K562 (cell line): ENCODE measurements around the gene NDUFB10. TPM values are rescaled to one million over a fixed set of nuclear protein-coding genes. Genes with fewer than 3 reads are reported as not detected.

ENCODE experiments used
- ASH1L ChIP-seq: fragments of 450-650 bp; IDR thresholded peaks from 2 replicates; pipeline ENCODE4 v1.6.1; 2018; ENCODE audit warnings: borderline replicate concordance, mild to moderate bottlenecking, low read depth; ENCODE audit not compliant: partially characterized antibody
- ATF7 ChIP-seq: fragments of 450-650 bp; IDR thresholded peaks from 2 replicates; pipeline ENCODE4 v1.7.1; 2014; ENCODE audit warnings: mild to moderate bottlenecking, moderate library complexity
- BCOR ChIP-seq: fragments of 450-650 bp; IDR thresholded peaks from 2 replicates; pipeline ENCODE4 v1.6.1; 2016
- BRF1 ChIP-seq: IDR thresholded peaks from 3 replicates; pipeline ENCODE4 v1.6.1; 2011; ENCODE audit warnings: borderline replicate concordance, mild to moderate bottlenecking; ENCODE audit not compliant: insufficient read length; ENCODE audit errors: extremely low read depth
- CBX3 ChIP-seq, 2 experiments: IDR thresholded peaks; 1 replicate in 1 of 2; 2 replicates in 1 of 2; pipeline ENCODE4 v1.6.1; 2012; ENCODE audit warnings: inconsistent platforms in 2 of 2, low read length in 2 of 2, borderline replicate concordance in 1 of 2, control low read depth in 1 of 2
- CREM ChIP-seq: IDR thresholded peaks from 2 replicates; pipeline ENCODE4 v1.6.1; 2014; ENCODE audit warnings: antibody characterized with exemption, low read depth
- ETV1 ChIP-seq: fragments of 450-650 bp; conservative IDR thresholded peaks from 2 replicates; pipeline ENCODE4 v1.6.1; 2016; ENCODE audit warnings: missing genetic modification characterization, control low read depth, low read depth, missing compliant biosample characterization
- FOXJ2 ChIP-seq: fragments of 200-800 bp; sonication (Bioruptor generic); IDR thresholded peaks from 2 replicates; pipeline ENCODE4 v1.6.1; 2016; ENCODE audit warnings: missing genetic modification characterization, missing compliant biosample characterization
- FOXP4 ChIP-seq: sonication (generic); formaldehyde crosslinking; IDR thresholded peaks from 2 replicates; pipeline ENCODE4 v1.8.0; 2022; ENCODE audit warnings: mild to moderate bottlenecking, missing genetic modification reagents, borderline replicate concordance
- HMGXB4 ChIP-seq: sonication (generic); formaldehyde crosslinking; IDR thresholded peaks from 2 replicates; pipeline ENCODE4 v1.8.1; 2023; ENCODE audit warnings: mild to moderate bottlenecking, missing genetic modification reagents
- HNRNPUL1 ChIP-seq: fragments of 200-400 bp; formaldehyde crosslinking; IDR thresholded peaks from 2 replicates; pipeline ENCODE4 v1.6.1; 2017; ENCODE audit warnings: low read length
- MBD2 ChIP-seq: sonication (generic); IDR thresholded peaks from 2 replicates; pipeline ENCODE4 v1.6.1; 2016; ENCODE audit warnings: low read depth, borderline replicate concordance
- PHB ChIP-seq: fragments of 250-450 bp; sonication (Bioruptor Pico); IDR thresholded peaks from 2 replicates; pipeline ENCODE4 v1.5.0; 2021
- SAFB ChIP-seq: fragments of 200-400 bp; formaldehyde crosslinking; IDR thresholded peaks from 2 replicates; pipeline ENCODE4 v1.6.1; 2017; ENCODE audit warnings: low read depth, low read length, borderline replicate concordance
- STAG1 ChIP-seq: sonication (generic); formaldehyde crosslinking; IDR thresholded peaks from 2 replicates; pipeline ENCODE4 v1.5.0; 2020; ENCODE audit warnings: missing genetic modification reagents, borderline replicate concordance
- STAT5B ChIP-seq: fragments of 250-450 bp; sonication (Bioruptor Pico); IDR thresholded peaks from 2 replicates; pipeline ENCODE4 v1.8.0; 2021; ENCODE audit warnings: mild to moderate bottlenecking, inconsistent platforms
- TCF7L2 ChIP-seq: fragments of 150-350 bp; IDR thresholded peaks from 2 replicates; pipeline ENCODE4 v1.6.1; 2016; ENCODE audit warnings: low read depth, mild to moderate bottlenecking, low read length, moderate library complexity
- TEAD4 ChIP-seq, 2 experiments: sonication (generic) in 1 of 2; formaldehyde crosslinking in 1 of 2; IDR thresholded peaks; 2 replicates each; pipeline versions ENCODE4 v1.6.1 to v1.8.0; 2012 to 2022; ENCODE audit warnings: borderline replicate concordance in 1 of 2, inconsistent platforms in 1 of 2, low read length in 1 of 2, mild to moderate bottlenecking in 1 of 2, missing genetic modification reagents in 1 of 2
- USF1 ChIP-seq: sonication (generic); formaldehyde crosslinking; IDR thresholded peaks from 2 replicates; pipeline ENCODE4 v1.9.0; 2022; ENCODE audit warnings: mild to moderate bottlenecking, missing genetic modification reagents
- XRCC5 ChIP-seq: fragments of 200-400 bp; formaldehyde crosslinking; IDR thresholded peaks from 2 replicates; pipeline ENCODE4 v1.6.1; 2017; ENCODE audit warnings: low read depth, mild to moderate bottlenecking, low read length
- ZFPM2 ChIP-seq: fragments of 250-450 bp; sonication (Bioruptor Pico); IDR thresholded peaks from 2 replicates; pipeline ENCODE4 v1.5.1; 2022; ENCODE audit warnings: mild to moderate bottlenecking
- ZNF41 ChIP-seq: fragments of 250-450 bp; sonication (Bioruptor Pico); conservative IDR thresholded peaks from 2 replicates; pipeline ENCODE4 v1.4.0; 2020; ENCODE audit warnings: mild to moderate bottlenecking
- ZNF77 ChIP-seq: fragments of 250-450 bp; sonication (Bioruptor Pico); IDR thresholded peaks from 2 replicates; pipeline ENCODE4 v1.5.0; 2020
- polyA plus RNA-seq, 8 experiments: library from polyadenylated mRNA; depleted of rRNA in 4 of 8; stranded (reverse) in 5 of 8; unstranded in 3 of 8; fragments of >200 nt; fragmentation: Nextera tagmentation in 2 of 8; fragmentation: Illumina TruSeq in 1 of 8; extraction: Ambion mirVana in 2 of 8; extraction: Trizol in 1 of 8; gene quantifications; 2 replicates each; pipeline versions ENCODE4 v1.2.1 to v1.2.3, GENCODE V29; 2011 to 2014; ENCODE audit warnings: inconsistent platforms in 1 of 8, missing spikeins in 1 of 8
- total RNA-seq, 7 experiments: library from RNA; depleted of rRNA in 6 of 7; stranded (reverse); fragments of >200 nt in 6 of 7; fragmentation: Illumina TruSeq in 2 of 7; extraction: Trizol in 2 of 7; gene quantifications; 2 replicates each; pipeline versions ENCODE4 v1.2.1 to v1.2.3, GENCODE V29; 2011 to 2021; ENCODE audit warnings: low replicate concordance in 1 of 7

The NDUFB10 gene
- total and polyA plus RNA-seq, 9 of the 15 experiments (the other 6 are each of a cell fraction or from before 2014, with no cell fraction given) = 69.3 to 527 (median 161) TPM

- no peak for TF ChIP-seq ZFPM2
- peak; percentile 89 for TF ChIP-seq SAFB
- no peak for TF ChIP-seq STAT5B (CRISPR knock-in tag)
- TF ChIP-seq FOXP4 (CRISPR knock-in tag) = no peak
- peak; percentile 59; the same call in 1 of the 2 replicates for TF ChIP-seq FOXJ2 (tag)
- no peak for TF ChIP-seq ASH1L
- no peak for TF ChIP-seq XRCC5
- peak; percentile 60; the same call in 1 of the 2 replicates for TF ChIP-seq HMGXB4 (CRISPR knock-in tag)
- TF ChIP-seq ZNF41 (CRISPR knock-in tag) = no peak
- peak; percentile 85 for TF ChIP-seq ATF7
- 0 out of 2 replicates have a peak, but pooled peaks have one; percentile 19 for TF ChIP-seq TEAD4 (IDR thresholded peaks at IDR 0.05; ENCODE audit: low read length)
- TF ChIP-seq TEAD4 (CRISPR knock-in tag; IDR thresholded peaks at IDR 0.05; ENCODE audit: borderline replicate concordance) = no peak
- no peak for TF ChIP-seq HNRNPUL1
- no peak for TF ChIP-seq TCF7L2
- peak in 1 of 2 experiments; percentile 20; a peak in 1 of 3 replicates for TF ChIP-seq CBX3 (IDR thresholded peaks at IDR 0.05; ENCODE audit: borderline replicate concordance in 1 of 2, low read length in 2 of 2)
- TF ChIP-seq USF1 (CRISPR knock-in tag) = peak; percentile 78
- TF ChIP-seq MBD2 = no peak; the same call in 1 of the 2 replicates
- peak; percentile 35; the same call in 1 of the 2 replicates for TF ChIP-seq ETV1 (tag)
- TF ChIP-seq STAG1 (CRISPR knock-in tag) = no peak
- TF ChIP-seq BCOR = peak; percentile 29; the same call in 1 of the 2 replicates
- TF ChIP-seq PHB (CRISPR knock-in tag) = no peak
- no peak for TF ChIP-seq BRF1
- peak; percentile 86 for TF ChIP-seq CREM
- no peak for TF ChIP-seq ZNF77 (CRISPR knock-in tag)
These were observed 50.6 kb downstream of the NDUFB10 start, which contains the start of gene ZNF598 (continued) for GRCh38 chr16:2009791-2010510.
